ENCODE results near the gene ZC3H7B. TPM values are rescaled to one million over a fixed set of nuclear protein-coding genes. Genes with fewer than 3 reads are reported as not detected.

ZC3H7B gene
- total and polyA plus RNA-seq, 2 experiments from 2014 or later = 5.7 to 61.5 TPM

DNA sequence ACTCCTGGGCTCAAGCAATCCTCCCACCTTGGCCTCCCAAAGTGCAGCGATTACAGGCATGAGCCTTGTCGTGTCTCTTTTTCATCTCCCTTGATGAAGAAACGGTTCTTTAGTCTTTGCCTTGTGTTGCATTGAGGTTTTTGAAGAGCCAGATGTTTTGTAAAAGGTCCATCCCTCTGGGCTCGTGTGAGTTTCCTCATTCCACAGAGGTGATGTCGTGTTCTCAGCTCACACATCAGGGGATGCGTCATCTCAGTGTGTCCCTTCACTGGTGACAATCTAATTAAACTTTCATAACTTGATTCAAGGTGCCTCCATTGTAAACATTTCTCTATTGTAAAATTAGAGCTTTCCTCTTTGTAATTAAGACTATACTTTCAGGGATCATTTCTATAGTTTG, 50.7 kb downstream of the ZC3H7B start:
- H3K4me1 Mint-ChIP-seq = no peaks in the 10 kb centered on the region
- H3K9me2 ChIP-seq (ENCODE audit: insufficient read depth) = no peaks in the 10 kb centered on the region
- no peak overlapping the region for H3K27ac ChIP-seq (ENCODE audit: low read depth)
- no peaks in the 10 kb centered on the region; the same call in 1 of the 2 replicates for H4K20me1 ChIP-seq (replicated peaks; ENCODE audit: insufficient read depth)
- H3K4me3 ChIP-seq = no peak overlapping the region
- H3K27me3 ChIP-seq (ENCODE audit: insufficient read depth) = no peaks in the 10 kb centered on the region
- H3K79me2 ChIP-seq (replicated peaks; ENCODE audit: insufficient read depth) = no peaks in the 10 kb centered on the region
- H3K4me1 ChIP-seq (ENCODE audit: insufficient read depth) = no peaks in the 10 kb centered on the region
- peaks cover 21% of the 10 kb centered on the region for H3K36me3 ChIP-seq (ENCODE audit: insufficient read depth)
- no peak for ATAC-seq
- H3K9me3 Mint-ChIP-seq = no peaks in the 10 kb centered on the region
- peaks cover 54% of the 10 kb centered on the region for H3K36me3 Mint-ChIP-seq (ENCODE audit: low read depth)
- H3K4me2 ChIP-seq = no peak overlapping the region
- peaks cover 14% of the 10 kb centered on the region for H3K27me3 Mint-ChIP-seq (ENCODE audit: insufficient read depth, low read depth, poor library complexity)
- H2AFZ ChIP-seq = no peak overlapping the region
- H3K27ac Mint-ChIP-seq = no peak overlapping the region
- no peak for TF ChIP-seq ZNF331 (CRISPR knock-in tag; IDR thresholded peaks at IDR 0.05; ENCODE audit: low read depth)
- TF ChIP-seq, protein P1, sequence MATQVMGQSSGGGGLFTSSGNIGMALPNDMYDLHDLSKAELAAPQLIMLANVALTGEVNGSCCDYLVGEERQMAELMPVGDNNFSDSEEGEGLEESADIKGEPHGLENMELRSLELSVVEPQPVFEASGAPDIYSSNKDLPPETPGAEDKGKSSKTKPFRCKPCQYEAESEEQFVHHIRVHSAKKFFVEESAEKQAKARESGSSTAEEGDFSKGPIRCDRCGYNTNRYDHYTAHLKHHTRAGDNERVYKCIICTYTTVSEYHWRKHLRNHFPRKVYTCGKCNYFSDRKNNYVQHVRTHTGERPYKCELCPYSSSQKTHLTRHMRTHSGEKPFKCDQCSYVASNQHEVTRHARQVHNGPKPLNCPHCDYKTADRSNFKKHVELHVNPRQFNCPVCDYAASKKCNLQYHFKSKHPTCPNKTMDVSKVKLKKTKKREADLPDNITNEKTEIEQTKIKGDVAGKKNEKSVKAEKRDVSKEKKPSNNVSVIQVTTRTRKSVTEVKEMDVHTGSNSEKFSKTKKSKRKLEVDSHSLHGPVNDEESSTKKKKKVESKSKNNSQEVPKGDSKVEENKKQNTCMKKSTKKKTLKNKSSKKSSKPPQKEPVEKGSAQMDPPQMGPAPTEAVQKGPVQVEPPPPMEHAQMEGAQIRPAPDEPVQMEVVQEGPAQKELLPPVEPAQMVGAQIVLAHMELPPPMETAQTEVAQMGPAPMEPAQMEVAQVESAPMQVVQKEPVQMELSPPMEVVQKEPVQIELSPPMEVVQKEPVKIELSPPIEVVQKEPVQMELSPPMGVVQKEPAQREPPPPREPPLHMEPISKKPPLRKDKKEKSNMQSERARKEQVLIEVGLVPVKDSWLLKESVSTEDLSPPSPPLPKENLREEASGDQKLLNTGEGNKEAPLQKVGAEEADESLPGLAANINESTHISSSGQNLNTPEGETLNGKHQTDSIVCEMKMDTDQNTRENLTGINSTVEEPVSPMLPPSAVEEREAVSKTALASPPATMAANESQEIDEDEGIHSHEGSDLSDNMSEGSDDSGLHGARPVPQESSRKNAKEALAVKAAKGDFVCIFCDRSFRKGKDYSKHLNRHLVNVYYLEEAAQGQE (IDR thresholded peaks at IDR 0.05; ENCODE audit: unreplicated experiment) = no peak
- TF ChIP-seq NANOG (IDR thresholded peaks at IDR 0.05; ENCODE audit: borderline replicate concordance) = no peak
- no peak for TF ChIP-seq JUNB (IDR thresholded peaks at IDR 0.05; ENCODE audit: unreplicated experiment)
- TF ChIP-seq, protein P2, sequence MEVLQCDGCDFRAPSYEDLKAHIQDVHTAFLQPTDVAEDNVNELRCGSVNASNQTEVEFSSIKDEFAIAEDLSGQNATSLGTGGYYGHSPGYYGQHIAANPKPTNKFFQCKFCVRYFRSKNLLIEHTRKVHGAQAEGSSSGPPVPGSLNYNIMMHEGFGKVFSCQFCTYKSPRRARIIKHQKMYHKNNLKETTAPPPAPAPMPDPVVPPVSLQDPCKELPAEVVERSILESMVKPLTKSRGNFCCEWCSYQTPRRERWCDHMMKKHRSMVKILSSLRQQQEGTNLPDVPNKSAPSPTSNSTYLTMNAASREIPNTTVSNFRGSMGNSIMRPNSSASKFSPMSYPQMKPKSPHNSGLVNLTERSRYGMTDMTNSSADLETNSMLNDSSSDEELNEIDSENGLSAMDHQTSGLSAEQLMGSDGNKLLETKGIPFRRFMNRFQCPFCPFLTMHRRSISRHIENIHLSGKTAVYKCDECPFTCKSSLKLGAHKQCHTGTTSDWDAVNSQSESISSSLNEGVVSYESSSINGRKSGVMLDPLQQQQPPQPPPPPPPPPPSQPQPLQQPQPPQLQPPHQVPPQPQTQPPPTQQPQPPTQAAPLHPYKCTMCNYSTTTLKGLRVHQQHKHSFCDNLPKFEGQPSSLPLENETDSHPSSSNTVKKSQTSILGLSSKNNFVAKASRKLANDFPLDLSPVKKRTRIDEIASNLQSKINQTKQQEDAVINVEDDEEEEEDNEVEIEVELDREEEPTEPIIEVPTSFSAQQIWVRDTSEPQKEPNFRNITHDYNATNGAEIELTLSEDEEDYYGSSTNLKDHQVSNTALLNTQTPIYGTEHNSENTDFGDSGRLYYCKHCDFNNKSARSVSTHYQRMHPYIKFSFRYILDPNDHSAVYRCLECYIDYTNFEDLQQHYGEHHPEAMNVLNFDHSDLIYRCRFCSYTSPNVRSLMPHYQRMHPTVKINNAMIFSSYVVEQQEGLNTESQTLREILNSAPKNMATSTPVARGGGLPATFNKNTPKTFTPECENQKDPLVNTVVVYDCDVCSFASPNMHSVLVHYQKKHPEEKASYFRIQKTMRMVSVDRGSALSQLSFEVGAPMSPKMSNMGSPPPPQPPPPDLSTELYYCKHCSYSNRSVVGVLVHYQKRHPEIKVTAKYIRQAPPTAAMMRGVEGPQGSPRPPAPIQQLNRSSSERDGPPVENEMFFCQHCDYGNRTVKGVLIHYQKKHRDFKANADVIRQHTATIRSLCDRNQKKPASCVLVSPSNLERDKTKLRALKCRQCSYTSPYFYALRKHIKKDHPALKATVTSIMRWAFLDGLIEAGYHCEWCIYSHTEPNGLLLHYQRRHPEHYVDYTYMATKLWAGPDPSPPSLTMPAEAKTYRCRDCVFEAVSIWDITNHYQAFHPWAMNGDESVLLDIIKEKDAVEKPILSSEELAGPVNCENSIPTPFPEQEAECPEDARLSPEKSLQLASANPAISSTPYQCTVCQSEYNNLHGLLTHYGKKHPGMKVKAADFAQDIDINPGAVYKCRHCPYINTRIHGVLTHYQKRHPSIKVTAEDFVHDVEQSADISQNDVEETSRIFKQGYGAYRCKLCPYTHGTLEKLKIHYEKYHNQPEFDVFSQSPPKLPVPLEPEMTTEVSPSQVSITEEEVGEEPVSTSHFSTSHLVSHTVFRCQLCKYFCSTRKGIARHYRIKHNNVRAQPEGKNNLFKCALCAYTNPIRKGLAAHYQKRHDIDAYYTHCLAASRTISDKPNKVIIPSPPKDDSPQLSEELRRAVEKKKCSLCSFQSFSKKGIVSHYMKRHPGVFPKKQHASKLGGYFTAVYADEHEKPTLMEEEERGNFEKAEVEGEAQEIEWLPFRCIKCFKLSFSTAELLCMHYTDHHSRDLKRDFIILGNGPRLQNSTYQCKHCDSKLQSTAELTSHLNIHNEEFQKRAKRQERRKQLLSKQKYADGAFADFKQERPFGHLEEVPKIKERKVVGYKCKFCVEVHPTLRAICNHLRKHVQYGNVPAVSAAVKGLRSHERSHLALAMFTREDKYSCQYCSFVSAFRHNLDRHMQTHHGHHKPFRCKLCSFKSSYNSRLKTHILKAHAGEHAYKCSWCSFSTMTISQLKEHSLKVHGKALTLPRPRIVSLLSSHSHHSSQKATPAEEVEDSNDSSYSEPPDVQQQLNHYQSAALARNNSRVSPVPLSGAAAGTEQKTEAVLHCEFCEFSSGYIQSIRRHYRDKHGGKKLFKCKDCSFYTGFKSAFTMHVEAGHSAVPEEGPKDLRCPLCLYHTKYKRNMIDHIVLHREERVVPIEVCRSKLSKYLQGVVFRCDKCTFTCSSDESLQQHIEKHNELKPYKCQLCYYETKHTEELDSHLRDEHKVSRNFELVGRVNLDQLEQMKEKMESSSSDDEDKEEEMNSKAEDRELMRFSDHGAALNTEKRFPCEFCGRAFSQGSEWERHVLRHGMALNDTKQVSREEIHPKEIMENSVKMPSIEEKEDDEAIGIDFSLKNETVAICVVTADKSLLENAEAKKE (CRISPR knock-in tag; IDR thresholded peaks at IDR 0.05) = no peak
- TF ChIP-seq EZH2 (IDR thresholded peaks at IDR 0.05; ENCODE audit: low read depth, unreplicated experiment) = no peak
- TF ChIP-seq, protein P3, sequence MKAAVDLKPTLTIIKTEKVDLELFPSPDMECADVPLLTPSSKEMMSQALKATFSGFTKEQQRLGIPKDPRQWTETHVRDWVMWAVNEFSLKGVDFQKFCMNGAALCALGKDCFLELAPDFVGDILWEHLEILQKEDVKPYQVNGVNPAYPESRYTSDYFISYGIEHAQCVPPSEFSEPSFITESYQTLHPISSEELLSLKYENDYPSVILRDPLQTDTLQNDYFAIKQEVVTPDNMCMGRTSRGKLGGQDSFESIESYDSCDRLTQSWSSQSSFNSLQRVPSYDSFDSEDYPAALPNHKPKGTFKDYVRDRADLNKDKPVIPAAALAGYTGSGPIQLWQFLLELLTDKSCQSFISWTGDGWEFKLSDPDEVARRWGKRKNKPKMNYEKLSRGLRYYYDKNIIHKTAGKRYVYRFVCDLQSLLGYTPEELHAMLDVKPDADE (IDR thresholded peaks at IDR 0.05) = no peak
- TF ChIP-seq POLR2AphosphoS5 (IDR thresholded peaks at IDR 0.05; ENCODE audit: low read depth) = no peak
- no peak for TF ChIP-seq ZNF114 (CRISPR knock-in tag; IDR thresholded peaks at IDR 0.05)
- TF ChIP-seq, protein P4, sequence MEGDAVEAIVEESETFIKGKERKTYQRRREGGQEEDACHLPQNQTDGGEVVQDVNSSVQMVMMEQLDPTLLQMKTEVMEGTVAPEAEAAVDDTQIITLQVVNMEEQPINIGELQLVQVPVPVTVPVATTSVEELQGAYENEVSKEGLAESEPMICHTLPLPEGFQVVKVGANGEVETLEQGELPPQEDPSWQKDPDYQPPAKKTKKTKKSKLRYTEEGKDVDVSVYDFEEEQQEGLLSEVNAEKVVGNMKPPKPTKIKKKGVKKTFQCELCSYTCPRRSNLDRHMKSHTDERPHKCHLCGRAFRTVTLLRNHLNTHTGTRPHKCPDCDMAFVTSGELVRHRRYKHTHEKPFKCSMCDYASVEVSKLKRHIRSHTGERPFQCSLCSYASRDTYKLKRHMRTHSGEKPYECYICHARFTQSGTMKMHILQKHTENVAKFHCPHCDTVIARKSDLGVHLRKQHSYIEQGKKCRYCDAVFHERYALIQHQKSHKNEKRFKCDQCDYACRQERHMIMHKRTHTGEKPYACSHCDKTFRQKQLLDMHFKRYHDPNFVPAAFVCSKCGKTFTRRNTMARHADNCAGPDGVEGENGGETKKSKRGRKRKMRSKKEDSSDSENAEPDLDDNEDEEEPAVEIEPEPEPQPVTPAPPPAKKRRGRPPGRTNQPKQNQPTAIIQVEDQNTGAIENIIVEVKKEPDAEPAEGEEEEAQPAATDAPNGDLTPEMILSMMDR (conservative IDR thresholded peaks at IDR 0.05; ENCODE audit: low read depth in 2 of 2) = no peak
- no peak for TF ChIP-seq EZH2phosphoT487 (IDR thresholded peaks at IDR 0.05; ENCODE audit: unreplicated experiment)
- no peak for TF ChIP-seq CREB1 (CRISPR knock-in tag; IDR thresholded peaks at IDR 0.05; ENCODE audit: low read depth)
- no peak for TF ChIP-seq STAT1 (IDR thresholded peaks at IDR 0.05; ENCODE audit: unreplicated experiment)
- no peak for DNase-seq (ENCODE audit: low spot score)
- H3K4me3 Mint-ChIP-seq = no peak overlapping the region
- H3F3A ChIP-seq (replicated peaks; ENCODE audit: low read depth) = 0 out of 2 replicates have a peak, but pooled peaks cover 6% of the 10 kb centered on the region
